GM12892 (cell line): ENCODE results near the gene IL19.

Source experiments
- POLR2A ChIP-seq: IDR thresholded peaks from 2 replicates; pipeline ENCODE4 v1.6.1; 2011; ENCODE audit warnings: low read depth, low read length, control low read depth
- POLR2AphosphoS5 ChIP-seq: IDR thresholded peaks from 2 replicates; pipeline ENCODE4 v1.6.1; 2011; ENCODE audit warnings: low read depth, low read length, control low read depth
- TAF1 ChIP-seq: IDR thresholded peaks from 2 replicates; pipeline ENCODE4 v1.6.1; 2011; ENCODE audit warnings: low read depth, mild to moderate bottlenecking, control low read depth, low read length, borderline replicate concordance

DNA sequence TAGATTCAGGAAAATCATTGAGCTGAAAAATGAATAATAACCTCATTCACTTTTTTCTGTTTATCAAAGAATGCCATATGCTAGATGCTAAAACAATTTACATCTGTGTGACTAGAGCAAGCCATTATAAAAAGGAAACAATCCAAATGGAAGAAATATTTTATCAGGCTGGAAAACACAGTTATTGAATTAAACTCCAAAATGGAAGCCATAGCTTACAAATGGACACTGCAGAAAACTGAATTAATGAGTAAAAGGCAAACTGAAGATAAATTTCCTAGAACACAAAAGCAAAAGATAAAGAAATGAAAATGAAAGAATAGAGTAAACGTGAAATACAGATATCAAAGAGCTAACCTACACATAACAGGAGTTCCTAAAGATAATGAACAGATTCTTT is 34.8 kb downstream of the IL19 start:
- no peak for TF ChIP-seq POLR2A
- no peak for TF ChIP-seq POLR2AphosphoS5
- TF ChIP-seq TAF1: no peak
